SHP77 treated with DMSO at 0.1 percent for 48 hours (cell line): ENCODE results near the gene ADRB1.

Source experiments
- DNase-seq: peaks from one replicate; lab custom pipeline; 2025; lab: John Stamatoyannopoulos, UW

Gene ADRB1

DNA sequence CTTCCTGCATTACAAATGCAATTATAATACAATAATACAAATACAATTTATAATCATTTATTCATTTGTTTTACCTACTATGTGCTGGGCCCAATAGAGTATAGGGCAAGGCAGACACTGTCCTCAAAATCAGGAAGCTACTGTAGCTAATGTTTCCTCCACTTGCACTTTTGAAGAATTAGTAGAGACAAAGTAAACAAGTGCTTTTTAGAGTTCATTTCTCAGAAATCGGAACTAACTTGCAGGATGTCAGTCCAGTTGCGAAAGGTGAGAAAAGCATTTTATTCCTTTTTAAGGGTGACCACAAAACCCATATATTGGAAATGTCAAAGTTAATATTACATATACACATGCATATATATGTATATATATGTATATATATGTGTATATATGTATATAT is 14.2 kb downstream of the ADRB1 start:
- no peak for DNase-seq

DNA sequence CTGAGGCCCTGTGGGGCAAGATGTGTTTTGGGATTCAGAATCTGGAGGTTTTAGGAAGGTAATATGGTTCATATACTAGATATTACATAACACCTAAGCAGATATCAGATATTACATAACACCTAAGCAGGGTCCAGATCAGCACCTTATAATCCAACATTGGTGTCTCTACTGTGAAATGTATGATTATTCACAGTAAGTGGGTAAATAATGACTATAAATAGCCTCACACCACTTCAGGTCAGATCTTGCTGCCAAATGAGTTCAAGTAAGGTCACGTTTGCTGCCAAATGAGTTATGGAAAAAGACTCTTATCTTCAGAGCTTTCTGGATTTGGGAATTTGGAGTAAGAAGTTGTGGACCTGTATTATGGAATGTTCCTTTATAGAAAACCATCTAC is 14.6 kb downstream of the ADRB1 start:
- no peak for DNase-seq

- no peak for DNase-seq
These were observed 15.9 kb downstream of the ADRB1 start for GRCh38 chr10:114059561-114059960.

- no peak for DNase-seq
These were observed 16.8 kb downstream of the ADRB1 start for GRCh38 chr10:114060456-114060855.

- no peak for DNase-seq
These were observed 17.5 kb downstream of the ADRB1 start for GRCh38 chr10:114061148-114061547.

GRCh38 chr10:114061789-114062188 is 18.1 kb downstream of the ADRB1 start:
- DNase-seq = no peak

DNA sequence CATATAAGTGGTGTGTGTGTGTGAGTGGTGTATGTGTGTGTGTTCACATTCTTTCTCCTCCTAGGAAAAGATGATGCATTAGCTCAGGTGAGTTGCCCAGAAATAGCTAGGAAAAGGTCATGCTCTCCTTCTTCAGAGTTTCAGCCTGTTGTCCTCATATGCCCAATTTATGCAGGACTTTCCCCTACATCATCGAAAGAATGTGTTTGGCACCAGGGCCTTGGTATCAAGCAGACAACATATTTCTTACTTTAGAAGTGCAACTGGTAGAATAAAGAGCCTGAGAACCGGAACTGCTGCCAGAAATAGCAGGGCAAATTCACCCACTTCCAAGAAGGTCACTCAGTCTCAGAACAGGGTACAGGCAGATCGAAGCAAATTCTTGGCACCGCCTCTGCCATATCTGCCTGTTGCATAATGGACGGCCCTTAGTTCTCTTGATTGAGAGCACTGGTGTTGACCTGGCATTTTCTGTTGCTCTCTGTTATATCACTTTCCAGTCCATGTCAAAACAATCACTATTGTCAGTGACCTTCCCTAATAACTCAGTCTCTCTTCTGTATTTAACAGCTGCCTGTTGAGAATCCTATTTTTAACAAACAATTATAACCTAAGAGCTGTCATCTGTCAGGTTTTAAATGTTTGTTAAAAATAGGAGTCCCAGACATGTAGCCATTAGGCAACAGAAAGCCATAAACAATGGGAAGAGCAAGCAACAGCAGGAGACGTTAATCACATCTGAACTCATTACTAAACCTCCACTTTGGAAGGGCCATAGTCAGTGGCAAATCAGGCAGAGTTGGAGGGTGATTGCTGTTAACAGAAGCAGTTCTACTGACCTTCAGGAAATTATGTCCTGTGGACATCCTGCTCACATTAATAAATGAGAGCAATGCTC is 20.7 kb downstream of the ADRB1 start:
- DNase-seq = no peak

- DNase-seq = no peak
These were observed 21.4 kb downstream of the ADRB1 start for GRCh38 chr10:114065049-114065435.

DNA sequence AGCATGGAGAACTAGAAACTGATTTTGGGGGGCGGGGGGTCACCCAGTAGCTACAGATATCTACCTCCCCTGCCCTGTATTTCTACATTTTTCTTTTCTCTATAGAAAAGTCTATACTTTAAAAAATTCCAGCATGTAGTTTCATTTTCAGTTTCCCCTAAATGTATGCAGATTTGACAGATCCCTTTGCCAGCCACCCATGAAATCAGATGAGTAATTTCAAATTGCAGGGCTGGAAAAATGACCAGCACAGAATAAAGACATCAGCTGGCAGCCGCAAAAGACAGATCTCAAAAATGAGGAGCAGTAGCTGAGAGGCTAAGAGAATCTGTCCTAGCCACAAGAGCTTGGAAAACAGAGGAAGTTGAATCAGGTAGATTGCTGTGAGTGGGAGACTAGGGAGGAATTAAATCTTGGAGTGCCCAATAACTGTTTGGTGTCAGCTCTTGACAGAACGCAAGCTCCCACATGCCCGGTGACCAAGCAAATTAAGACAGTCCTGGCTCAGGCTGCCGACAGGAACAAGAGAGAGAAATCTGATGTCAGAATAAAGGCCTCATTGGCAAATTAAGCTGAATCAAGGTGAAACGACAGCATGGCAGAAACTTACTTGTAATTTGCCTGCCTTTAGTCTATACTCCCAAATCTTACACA is 24.5 kb downstream of the ADRB1 start:
- DNase-seq = no peak

DNA sequence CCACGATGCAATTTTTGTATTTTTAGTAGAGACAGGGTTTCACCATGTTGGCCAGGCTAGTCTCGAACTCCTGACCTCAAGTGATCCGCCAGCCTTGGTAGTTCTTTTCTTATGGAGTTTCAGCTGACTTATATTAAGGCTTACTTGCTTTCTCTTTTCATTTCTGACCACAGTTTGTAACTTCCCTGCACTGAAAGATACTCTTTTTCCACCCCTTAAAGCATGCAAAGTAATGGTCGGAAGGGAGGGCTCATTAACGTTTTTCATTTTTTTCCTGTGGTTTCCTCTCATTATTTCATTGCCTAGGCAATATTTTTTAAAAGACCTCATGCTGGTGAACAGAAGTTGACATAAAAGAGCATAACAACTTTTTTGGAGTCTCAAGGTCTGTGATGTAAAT is 27.0 kb downstream of the ADRB1 start:
- DNase-seq = no peak

GRCh38 chr10:114071178-114071577 is 27.5 kb downstream of the ADRB1 start:
- DNase-seq = no peak

- no peak for DNase-seq
These were observed 29.9 kb downstream of the ADRB1 start for GRCh38 chr10:114073395-114074186.

DNA sequence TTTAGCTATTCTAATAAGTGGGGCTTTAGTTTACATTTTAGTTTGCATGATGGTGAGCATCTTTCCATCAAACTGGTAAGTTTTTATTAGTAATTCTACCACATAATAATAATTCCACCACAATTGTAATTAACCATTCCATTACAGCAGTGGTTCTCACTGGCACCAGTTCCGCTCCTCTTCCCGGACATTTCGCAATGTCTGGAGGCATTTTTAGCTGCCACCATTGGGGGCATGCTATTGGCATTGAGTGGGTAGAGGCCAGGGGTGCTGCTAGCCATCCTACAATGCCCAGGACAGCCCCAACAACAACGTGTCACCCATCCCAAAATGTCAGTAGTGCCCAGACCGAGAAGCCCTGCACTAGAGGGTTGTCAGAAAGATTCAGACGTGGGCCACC is 31.4 kb downstream of the ADRB1 start:
- no peak for DNase-seq

DNA sequence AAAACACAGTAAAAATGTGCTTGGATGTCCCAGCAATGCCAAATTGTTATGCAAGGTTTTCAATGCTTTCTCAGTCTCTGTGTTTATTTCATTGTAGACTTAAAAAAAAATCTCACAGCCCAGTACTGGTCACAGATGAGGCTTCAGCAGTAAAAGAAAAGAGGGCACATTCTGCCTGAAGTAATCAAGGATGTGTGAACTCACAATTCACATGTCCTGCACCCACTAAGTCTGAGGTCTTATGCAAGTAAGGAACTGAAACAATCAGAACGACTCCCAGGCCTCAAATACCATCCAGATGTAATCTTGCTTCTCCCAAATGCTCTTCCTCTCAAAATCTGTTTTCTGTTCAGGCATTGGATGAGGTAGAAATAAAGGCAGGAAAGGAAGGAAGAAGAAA is 33.7 kb downstream of the ADRB1 start:
- DNase-seq = no peak

- no peak for DNase-seq
These were observed 34.2 kb downstream of the ADRB1 start for GRCh38 chr10:114077815-114078219.

DNA sequence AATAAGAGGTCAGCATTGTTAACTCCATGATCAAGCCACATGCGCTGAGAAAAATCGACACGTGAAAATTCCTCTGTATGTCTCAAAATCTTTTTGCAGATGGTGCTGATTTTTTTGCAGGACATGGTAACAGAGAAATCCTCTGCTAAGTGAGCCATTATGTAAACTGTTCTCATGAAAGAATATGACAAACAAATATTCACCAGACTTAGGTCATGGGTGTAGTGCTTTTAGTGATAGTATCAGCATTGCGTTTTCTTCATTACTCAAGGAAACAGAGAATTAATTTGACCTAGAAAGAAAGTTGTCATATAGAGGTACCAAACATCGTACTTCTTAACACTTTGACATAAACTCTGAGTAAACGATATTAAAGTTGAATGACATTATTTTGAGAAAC is 34.7 kb downstream of the ADRB1 start:
- no peak for DNase-seq

DNA sequence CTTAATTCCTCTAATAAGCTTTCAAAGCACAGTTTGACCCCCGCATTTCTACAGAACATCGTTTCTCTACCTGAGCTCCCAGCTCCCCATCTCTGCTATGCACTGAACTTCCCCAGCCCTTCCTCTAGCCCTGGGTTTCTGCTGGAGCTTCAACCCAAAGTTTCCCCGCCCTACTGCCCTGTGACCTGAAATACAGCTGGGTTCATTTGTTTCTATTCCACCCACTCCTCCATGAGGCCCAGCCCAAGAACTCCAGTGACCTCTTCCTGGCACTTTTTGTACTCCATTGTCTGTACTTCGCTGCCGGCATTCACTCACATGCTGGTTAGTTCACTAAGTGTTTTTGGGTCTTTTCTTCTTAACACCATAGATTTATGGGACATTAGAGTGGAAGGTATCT is 35.8 kb downstream of the ADRB1 start:
- no peak for DNase-seq

- no peak for DNase-seq
These were observed 38.4 kb downstream of the ADRB1 start for GRCh38 chr10:114081911-114082583.

GRCh38 chr10:114083040-114083439 is 39.4 kb downstream of the ADRB1 start:
- no peak for DNase-seq

DNA sequence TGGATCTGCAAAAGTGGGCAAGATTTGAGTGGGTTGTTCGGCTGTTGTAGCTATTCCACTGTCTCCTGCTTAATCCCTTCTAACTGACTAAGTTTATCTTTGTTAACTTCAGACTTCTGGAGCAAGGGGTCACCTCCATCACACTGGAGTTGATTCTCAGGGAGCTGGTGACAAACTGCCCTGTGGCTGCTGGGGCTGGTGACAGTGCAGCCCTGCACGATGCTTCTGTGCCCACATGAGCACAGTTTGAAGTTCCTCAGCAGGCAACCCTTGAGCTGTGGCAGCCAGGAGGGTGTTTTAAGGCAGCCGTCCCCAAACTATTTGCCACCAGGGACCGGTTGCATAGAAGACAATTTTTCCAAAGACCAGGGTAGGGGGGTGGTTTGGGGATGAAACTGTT is 40.5 kb downstream of the ADRB1 start:
- DNase-seq = no peak

GRCh38 chr10:114087255-114087654 is 43.6 kb downstream of the ADRB1 start:
- DNase-seq = no peak

DNA sequence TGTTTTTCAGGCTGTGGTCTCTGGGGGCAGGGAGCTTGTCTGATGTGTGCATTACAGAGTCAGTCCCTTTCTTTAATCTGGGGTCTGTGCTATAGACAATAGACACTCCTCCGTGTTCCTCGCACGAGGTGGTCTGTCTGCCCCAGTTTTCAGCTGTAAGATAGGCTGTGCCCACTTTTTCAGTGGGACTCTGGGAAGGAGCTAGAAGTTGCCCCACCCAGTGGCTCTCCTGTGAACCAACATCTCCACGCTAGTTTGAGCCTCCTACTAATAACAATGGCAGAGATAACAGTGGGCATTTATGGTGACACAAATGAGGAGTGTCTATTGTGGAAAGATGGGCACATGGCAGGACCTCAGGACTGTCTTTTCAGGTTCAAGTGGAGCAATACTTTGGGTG is 44.0 kb downstream of the ADRB1 start:
- DNase-seq = no peak
